ENCODE measurements around the gene P2RX6. TPM values are rescaled to one million over a fixed set of nuclear protein-coding genes. Genes with fewer than 3 reads are reported as not detected.

Gene P2RX6
- total RNA-seq, 1 donor from 2014 or later = 2.4 TPM

- DNase-seq (ENCODE audit: low spot score) = no peak
Measured at GRCh38 chr22:21074102-21074715, 59.2 kb downstream of the P2RX6 start.

- DNase-seq (ENCODE audit: low spot score) = no peak
Measured at GRCh38 chr22:21075516-21076138, 60.7 kb downstream of the P2RX6 start.

GRCh38 chr22:21076912-21077625, 62.1 kb downstream of the P2RX6 start:
- DNase-seq (ENCODE audit: low spot score) = no peak

Other genes starting within 250 kb of the P2RX6 start
- 0.58 TPM for gene SERPIND1, start 241.1 kb upstream of the P2RX6 start, total RNA-seq
- gene PI4KA, start 156.4 kb upstream of the P2RX6 start, total RNA-seq = 100 TPM
- 34.6 TPM for gene SNAP29, start 156.2 kb upstream of the P2RX6 start, total RNA-seq
- 54.1 TPM for gene CRKL, start 97.8 kb upstream of the P2RX6 start, total RNA-seq
- gene AIFM3, start 47.9 kb upstream of the P2RX6 start, total RNA-seq = 8.3 TPM
- 93.5 TPM for gene LZTR1, start 32.9 kb upstream of the P2RX6 start, total RNA-seq
- 27.5 TPM for gene THAP7, start 13.0 kb upstream of the P2RX6 start, total RNA-seq
- gene SLC7A4, start 17.4 kb downstream of the P2RX6 start, total RNA-seq = 5.6 TPM
- not detected for gene LRRC74B, start 30.8 kb downstream of the P2RX6 start, total RNA-seq